ENCODE measurements around the gene SH3GL1. TPM values are rescaled to one million over a fixed set of nuclear protein-coding genes. Genes with fewer than 3 reads are reported as not detected.

The SH3GL1 gene
- total RNA-seq, 2 experiments from 2014 or later = 54.6 to 56.8 TPM

- Mint-ChIP-seq H3K27me3 (no peaks in the 10 kb centered on the region), H3K4me3 (peak overlapping the region; percentile 86), H3K4me1 (peaks cover 20% of the 10 kb centered on the region), H3K36me3 (peaks cover 4% of the 10 kb centered on the region), H3K9me3 (no peaks in the 10 kb centered on the region), H3K27ac (peak overlapping the region; percentile 89)
- ATAC-seq (ENCODE audit: low read depth) (peak; percentile 39), DNase-seq (peak; percentile 88)
- POLR2A ChIA-PET = interaction anchor here (0.9 to 4.1 kb wide), 6 partner anchors 16 to 144 kb away, joined by 3 to 30 read pairs (median 6); partner anchors contain the start of genes CHAF1A, FSD1, MPND and TMIGD2
Measured at GRCh38 chr19:4327252-4327876, 73.0 kb downstream of the SH3GL1 start.

- peaks cover 20% of the 10 kb centered on the region for H3K4me1 Mint-ChIP-seq
Measured at GRCh38 chr19:4326837-4327251, 73.5 kb downstream of the SH3GL1 start.

DNA sequence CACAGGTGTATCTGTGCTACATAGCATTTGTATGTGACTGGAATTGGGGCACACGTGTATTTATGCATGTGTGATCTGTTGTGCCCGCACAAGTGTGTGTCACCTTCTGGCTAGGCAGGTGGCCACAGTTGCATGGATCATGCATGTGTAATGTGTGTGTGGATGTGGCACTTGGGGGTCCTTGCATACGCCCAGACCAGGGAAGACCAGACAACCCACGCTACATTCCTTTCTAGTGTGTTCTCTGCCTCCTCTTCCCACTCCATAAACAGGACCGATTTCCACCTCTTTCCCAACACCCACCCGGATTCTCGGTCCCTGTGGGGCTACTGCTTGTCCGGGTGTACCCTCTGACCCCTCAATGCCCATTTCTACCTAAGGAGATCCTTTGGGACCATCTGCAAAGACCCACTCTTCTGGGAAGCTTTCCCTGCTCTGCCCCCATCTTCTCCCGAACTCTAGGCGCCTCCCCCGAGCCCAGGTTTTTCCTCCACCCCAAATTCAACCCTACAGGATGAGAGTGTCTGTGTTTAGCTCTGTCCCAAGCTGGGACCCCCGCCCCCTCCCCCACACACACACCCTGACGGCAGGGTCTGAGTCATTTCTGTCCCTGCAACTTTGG is 74.0 kb downstream of the SH3GL1 start:
- H3K27ac Mint-ChIP-seq = no peak overlapping the region
- H3K9me3 Mint-ChIP-seq = no peaks in the 10 kb centered on the region
- DNase-seq = no peak
- no peaks in the 10 kb centered on the region for H3K27me3 Mint-ChIP-seq
- ATAC-seq (ENCODE audit: low read depth) = no peak
- peaks cover 20% of the 10 kb centered on the region for H3K4me1 Mint-ChIP-seq
- peaks cover 4% of the 10 kb centered on the region for H3K36me3 Mint-ChIP-seq
- POLR2A ChIA-PET = no interaction called here
- peak overlapping the region; percentile 11 for H3K4me3 Mint-ChIP-seq

More at GRCh38 chr19:4326837-4327251, 73.5 kb downstream of the SH3GL1 start:
- peak overlapping the region; percentile 86 for H3K4me3 Mint-ChIP-seq
- H3K36me3 Mint-ChIP-seq = peaks cover 4% of the 10 kb centered on the region
- DNase-seq = no peak
- ATAC-seq (ENCODE audit: low read depth) = no peak
- POLR2A ChIA-PET = no interaction called here
- no peak overlapping the region for H3K27ac Mint-ChIP-seq
- H3K9me3 Mint-ChIP-seq = no peaks in the 10 kb centered on the region
- H3K27me3 Mint-ChIP-seq = no peaks in the 10 kb centered on the region

DNA sequence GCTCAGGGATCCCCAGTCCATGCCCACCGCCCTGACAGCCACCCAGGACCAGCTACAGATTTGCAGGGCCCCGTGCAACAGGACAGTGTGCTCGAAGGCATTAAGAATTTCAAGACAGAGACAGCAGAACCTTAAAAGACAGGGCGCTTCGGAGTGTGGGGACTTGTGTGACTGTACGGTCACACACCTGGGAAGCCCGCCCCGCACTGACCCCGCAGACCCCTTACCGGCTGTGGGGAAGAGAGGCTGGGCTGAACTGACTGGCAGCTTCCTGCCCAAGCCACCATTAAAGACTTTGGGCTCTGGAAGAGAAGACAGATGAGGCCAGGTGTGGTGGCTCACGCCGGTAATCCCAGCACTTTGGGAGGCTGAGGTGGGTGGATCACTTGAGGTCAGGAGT is 76.1 kb downstream of the SH3GL1 start:
- H3K4me1 Mint-ChIP-seq = peaks cover 15% of the 10 kb centered on the region
- H3K4me3 Mint-ChIP-seq = no peak overlapping the region
- ATAC-seq (ENCODE audit: low read depth) = no peak
- H3K36me3 Mint-ChIP-seq = peaks cover 18% of the 10 kb centered on the region
- no peak overlapping the region for H3K27ac Mint-ChIP-seq
- DNase-seq = no peak
- POLR2A ChIA-PET = interaction anchor here (1.1 to 1.5 kb wide), 2 partner anchors 18 to 20 kb away, joined by 3 to 5 read pairs; partner anchors contain the start of gene FSD1
- no peaks in the 10 kb centered on the region for H3K27me3 Mint-ChIP-seq
- H3K9me3 Mint-ChIP-seq = peaks cover 15% of the 10 kb centered on the region

GRCh38 chr19:4323692-4324091 is 76.7 kb downstream of the SH3GL1 start:
- DNase-seq = no peak
- Mint-ChIP-seq H3K27me3 (no peaks in the 10 kb centered on the region), H3K27ac (no peak overlapping the region), H3K9me3 (peaks cover 18% of the 10 kb centered on the region), H3K4me1 (peaks cover 15% of the 10 kb centered on the region), H3K4me3 (no peak overlapping the region), H3K36me3 (peaks cover 23% of the 10 kb centered on the region)
- POLR2A ChIA-PET = interaction anchor here (1.1 kb wide), 1 partner anchor 19 kb away, joined by 3 read pairs; no protein-coding TSS in a partner anchor
- no peak for ATAC-seq (ENCODE audit: low read depth)

DNA sequence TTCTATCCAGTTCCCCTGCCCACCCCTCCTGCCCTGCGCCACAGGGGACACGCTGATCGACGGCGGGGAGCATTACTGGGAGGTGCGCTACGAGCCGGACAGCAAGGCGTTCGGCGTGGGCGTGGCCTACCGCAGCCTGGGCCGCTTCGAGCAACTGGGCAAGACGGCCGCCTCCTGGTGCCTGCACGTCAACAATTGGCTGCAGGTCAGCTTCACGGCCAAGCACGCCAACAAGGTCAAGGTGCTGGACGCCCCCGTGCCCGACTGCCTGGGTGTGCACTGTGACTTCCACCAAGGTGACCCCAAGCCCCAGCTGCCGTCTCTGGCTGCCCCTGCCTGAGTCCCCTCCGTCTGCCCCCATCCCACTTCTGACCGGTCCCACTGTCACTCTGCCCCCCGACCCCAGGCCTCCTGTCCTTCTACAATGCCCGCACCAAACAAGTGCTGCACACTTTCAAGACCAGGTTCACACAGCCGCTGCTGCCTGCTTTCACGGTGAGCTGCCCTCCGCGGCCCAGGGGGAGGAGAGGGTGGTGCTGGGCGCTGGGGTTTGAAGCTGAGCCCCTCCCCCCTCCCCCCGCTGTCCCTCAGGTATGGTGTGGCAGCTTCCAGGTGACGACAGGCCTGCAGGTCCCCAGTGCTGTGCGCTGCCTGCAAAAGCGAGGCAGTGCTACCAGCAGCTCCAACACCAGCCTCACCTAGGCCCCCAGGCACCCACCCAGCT is 77.2 kb downstream of the SH3GL1 start:
- POLR2A ChIA-PET = interaction anchor here (1.1 to 1.5 kb wide), 2 partner anchors 20 kb away, joined by 3 to 5 read pairs; partner anchors contain the start of gene MPND
- DNase-seq (no peak), ATAC-seq (ENCODE audit: low read depth) (no peak)
- no peak overlapping the region for H3K27ac Mint-ChIP-seq
- peaks cover 15% of the 10 kb centered on the region for H3K4me1 Mint-ChIP-seq
- no peaks in the 10 kb centered on the region for H3K27me3 Mint-ChIP-seq
- no peak overlapping the region for H3K4me3 Mint-ChIP-seq
- peaks cover 21% of the 10 kb centered on the region for H3K9me3 Mint-ChIP-seq
- H3K36me3 Mint-ChIP-seq = peaks cover 29% of the 10 kb centered on the region

DNA sequence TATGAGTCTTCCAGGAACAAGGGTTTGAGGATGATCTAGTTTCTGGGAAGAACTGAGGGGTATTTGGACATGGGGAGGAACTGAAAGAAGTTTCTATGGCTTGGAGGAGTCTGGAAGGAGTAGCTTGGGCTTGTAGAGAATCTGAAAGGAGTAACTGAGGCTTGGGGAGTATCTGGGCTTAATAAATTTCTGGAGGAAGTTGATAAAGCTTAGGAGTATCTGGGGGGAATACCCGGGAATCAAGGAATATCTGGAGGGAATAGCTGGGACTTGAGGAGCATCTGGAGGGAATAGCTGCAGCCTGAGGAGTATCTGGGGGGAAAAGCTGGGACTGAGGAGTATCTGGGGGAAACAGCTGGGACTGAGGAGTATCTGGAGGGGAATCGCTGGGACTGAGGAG is 79.9 kb downstream of the SH3GL1 start:
- H3K4me1 Mint-ChIP-seq = peaks cover 2% of the 10 kb centered on the region
- no peak overlapping the region for H3K27ac Mint-ChIP-seq
- H3K9me3 Mint-ChIP-seq = peaks cover 21% of the 10 kb centered on the region

DNA sequence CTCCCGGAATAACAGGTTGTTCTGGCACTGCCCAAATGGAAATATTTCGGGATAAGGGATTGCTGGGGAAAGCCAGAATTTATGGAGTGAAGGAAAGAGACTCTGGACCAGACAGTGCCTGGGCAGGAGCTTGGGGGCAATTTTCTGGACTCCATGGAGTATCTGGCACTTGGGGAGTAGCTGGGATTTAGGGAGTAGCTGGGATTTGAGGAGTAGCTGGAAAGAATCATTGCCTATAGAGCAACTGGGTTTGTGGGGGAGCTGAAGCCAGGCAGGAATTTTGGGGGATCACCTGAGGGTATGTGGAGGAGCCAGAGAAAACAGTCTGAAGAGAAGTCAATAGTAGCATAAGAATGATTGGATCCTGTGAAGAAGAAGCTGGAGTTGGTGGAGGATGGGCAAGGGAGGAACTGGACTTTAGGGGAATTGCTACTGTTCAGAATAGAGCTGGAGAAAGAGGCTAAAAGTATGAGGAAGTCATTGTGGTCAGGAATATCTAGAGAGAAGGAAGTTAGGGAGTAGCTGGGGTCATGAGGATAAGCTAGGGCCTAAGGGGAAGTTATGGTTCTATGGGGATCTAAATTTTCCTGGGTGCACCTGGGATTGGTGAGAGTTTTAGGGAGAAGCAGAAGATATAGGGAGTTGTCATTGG is 81.2 kb downstream of the SH3GL1 start:
- ATAC-seq (ENCODE audit: low read depth) = no peak
- no peaks in the 10 kb centered on the region for H3K27me3 Mint-ChIP-seq
- H3K36me3 Mint-ChIP-seq = peaks cover 39% of the 10 kb centered on the region
- peak overlapping the region; percentile 55 for H3K27ac Mint-ChIP-seq
- no peak for DNase-seq
- no peak overlapping the region for H3K4me3 Mint-ChIP-seq
- POLR2A ChIA-PET = interaction anchor here (0.5 to 1.3 kb wide), 4 partner anchors 15 to 168 kb away, joined by 3 to 5 read pairs (median 4); partner anchors contain the start of gene FSD1
- H3K4me1 Mint-ChIP-seq = no peaks in the 10 kb centered on the region
- H3K9me3 Mint-ChIP-seq = peaks cover 21% of the 10 kb centered on the region

More for the DNA sequence above, 79.9 kb downstream of the SH3GL1 start:
- DNase-seq (no peak), ATAC-seq (ENCODE audit: low read depth) (no peak)
- Mint-ChIP-seq H3K4me3 (no peak overlapping the region), H3K36me3 (peaks cover 40% of the 10 kb centered on the region), H3K27me3 (no peaks in the 10 kb centered on the region)
- POLR2A ChIA-PET = interaction anchor here (0.6 to 1.3 kb wide), 3 partner anchors 16 to 159 kb away, joined by 3 to 5 read pairs (median 3); partner anchors contain the start of gene FSD1

DNA sequence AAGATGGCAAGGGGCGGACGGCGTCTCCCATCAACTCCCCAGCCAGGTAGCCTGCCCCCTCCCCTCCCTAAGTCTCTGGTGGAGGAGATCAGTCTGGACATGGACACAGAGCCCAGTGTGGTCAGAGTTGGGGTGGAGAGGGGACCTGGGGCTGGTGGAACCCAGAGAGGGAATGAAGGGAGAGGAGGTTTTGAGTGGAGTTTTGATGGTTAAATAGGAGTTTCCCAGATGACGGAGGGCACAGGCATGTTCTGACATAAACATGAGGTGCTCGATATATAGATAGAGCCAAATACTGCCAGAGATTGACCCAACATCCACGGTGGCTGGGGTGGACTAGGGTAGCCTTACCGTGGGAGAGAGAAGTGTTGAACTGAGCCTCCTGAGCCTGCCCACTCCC is 81.9 kb downstream of the SH3GL1 start:
- no peak overlapping the region for H3K4me3 Mint-ChIP-seq
- POLR2A ChIA-PET = interaction anchor here (1.3 kb wide), 1 partner anchor 19 kb away, joined by 4 read pairs; no protein-coding TSS in a partner anchor
- DNase-seq (no peak), ATAC-seq (ENCODE audit: low read depth) (no peak)
- no peak overlapping the region for H3K27ac Mint-ChIP-seq
- peaks cover 21% of the 10 kb centered on the region for H3K9me3 Mint-ChIP-seq
- H3K36me3 Mint-ChIP-seq = peaks cover 39% of the 10 kb centered on the region
- H3K27me3 Mint-ChIP-seq = no peaks in the 10 kb centered on the region
- no peaks in the 10 kb centered on the region for H3K4me1 Mint-ChIP-seq

DNA sequence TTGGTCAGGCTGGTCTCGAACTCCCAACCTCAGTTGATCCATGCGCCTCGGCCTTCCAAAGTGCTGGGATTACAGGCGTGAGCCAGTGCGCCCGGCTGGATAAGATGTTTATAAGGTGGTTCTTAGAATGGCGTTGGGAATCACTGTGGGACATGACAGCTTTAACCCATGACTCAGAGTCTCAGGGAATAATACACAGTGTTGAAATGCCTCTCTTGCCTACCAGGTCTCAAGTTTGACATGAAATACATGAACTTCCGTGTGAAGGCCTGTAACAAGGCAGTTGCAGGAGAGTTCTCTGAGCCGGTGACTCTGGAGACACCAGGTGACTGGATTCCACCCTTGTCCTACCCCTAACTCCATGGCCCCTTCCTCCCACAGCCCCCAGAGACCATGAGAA is 83.4 kb downstream of the SH3GL1 start:
- H3K27ac Mint-ChIP-seq = no peak overlapping the region
- DNase-seq (no peak), ATAC-seq (ENCODE audit: low read depth) (no peak)
- H3K27me3 Mint-ChIP-seq = no peaks in the 10 kb centered on the region
- peaks cover 41% of the 10 kb centered on the region for H3K36me3 Mint-ChIP-seq
- H3K9me3 Mint-ChIP-seq = peaks cover 21% of the 10 kb centered on the region
- POLR2A ChIA-PET = no interaction called here
- H3K4me1 Mint-ChIP-seq = no peaks in the 10 kb centered on the region
- H3K4me3 Mint-ChIP-seq = no peak overlapping the region

DNA sequence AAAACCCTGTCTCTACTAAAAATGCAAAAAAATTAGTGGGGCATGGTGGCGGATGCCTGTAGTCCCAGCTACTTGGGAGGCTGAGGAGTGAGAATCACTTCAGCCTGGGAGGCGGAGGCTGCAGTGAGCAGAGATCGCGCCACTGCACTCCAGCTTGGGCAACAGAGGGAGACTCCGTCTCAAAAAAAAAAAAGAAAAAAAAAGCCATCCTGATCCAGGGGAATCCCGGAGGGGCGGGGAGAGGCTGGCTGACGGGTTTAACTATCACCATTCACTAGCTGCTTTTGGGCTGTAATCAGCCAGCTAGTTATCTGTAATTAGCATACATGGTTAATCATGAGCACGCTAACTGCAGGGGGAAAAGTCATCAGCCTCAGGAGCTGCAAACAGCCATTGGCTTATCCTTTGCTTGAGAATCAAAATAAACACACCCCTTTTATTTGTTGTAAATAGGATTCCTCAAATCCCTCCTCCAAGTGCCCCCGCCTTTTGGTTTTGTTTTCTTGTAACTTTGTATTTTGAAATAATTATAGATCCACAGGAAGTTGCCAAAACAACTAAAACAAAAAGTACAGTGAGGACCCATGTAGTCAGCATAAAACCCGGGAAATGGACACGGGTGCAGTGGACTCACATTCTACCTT is 86.4 kb downstream of the SH3GL1 start:
- Mint-ChIP-seq H3K27me3 (no peaks in the 10 kb centered on the region), H3K4me3 (no peak overlapping the region), H3K27ac (no peak overlapping the region), H3K4me1 (no peaks in the 10 kb centered on the region), H3K36me3 (peaks cover 36% of the 10 kb centered on the region), H3K9me3 (peaks cover 3% of the 10 kb centered on the region)
- no peak for ATAC-seq (ENCODE audit: low read depth)
- no peak for DNase-seq
- POLR2A ChIA-PET = no interaction called here
